ENCODE measurements around the gene MVK.

The MVK gene

GRCh38 chr12:109567967-109568366, 5.6 kb upstream of the MVK start:
- DNase-seq = no peak

GRCh38 chr12:109568486-109568885, 5.1 kb upstream of the MVK start:
- no peak for DNase-seq

DNA sequence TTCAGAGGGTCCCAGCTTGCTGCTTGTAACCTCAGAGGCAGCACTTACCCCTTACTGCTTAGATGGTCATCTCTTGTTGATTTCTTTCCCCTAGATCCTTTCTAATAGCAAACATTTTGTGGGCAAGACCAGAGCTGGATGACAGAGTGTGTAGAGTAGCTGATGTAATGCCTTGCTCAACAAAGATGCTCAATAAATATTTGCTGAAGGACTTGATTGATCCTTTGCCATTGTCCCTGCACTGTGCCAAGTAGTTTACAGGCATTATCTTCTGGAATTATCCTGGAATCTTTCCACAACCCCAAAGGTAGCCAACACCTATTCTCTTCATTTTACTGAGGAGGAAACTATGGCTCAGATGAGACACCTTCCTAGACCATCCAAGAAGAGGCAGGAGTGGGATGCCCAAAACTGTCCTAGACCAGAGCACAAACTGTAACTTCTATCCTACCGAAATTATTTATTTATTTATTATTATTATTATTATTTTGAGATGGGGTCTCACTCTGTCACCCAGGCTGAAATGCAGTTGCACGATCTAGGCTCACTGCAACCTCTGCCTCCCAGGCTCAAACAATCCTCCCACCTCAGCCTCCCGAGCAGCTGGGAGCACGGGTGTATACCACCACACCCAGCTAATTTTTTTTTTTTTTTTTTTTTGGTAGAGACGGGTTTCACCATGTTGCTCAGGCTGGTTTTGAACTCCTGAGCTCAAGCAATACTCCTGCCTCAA, 1.7 kb upstream of the MVK start:
- no peak for DNase-seq

DNA sequence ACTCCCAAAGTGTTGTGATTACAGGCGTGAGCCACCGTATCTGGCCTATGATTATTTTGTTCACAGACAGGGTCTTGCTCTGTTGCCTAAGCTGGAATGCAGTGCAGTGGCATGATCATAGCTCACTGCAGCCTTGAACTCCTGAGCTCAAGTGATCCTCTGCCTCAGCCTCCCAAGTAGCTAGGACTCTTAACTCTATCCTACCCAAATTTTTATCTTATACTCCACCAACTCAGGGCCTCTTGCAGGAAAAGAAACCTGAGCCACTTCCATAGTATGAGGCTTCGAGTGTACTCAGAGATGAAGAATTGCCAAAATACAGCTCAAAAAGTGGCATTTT, 1.1 kb upstream of the MVK start:
- DNase-seq = no peak

- DNase-seq = no peak
These were observed 285 bp downstream of the MVK start for GRCh38 chr12:109573914-109574244.

- no peak for DNase-seq
These were observed 2.1 kb downstream of the MVK start for GRCh38 chr12:109575683-109576082.

DNA sequence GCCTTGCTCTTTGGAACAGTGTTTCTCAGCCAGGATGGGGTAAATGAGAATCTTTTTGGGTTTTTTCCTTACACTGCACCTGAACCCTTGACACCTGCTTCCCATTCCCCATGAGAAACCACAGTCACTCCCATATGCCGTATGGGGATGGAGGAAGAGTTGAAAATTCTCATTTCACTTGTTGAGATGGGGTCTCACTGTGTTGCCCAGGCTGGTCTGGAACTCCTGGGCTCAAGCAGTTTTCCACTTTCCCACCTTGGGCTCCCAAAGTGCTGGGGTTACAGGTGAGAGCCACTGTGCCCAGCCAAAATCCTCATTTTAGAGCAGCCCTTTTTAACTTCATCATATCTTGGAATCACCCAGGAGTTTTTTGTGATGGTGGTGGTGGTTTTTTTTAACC, 3.7 kb downstream of the MVK start:
- DNase-seq = no peak

DNA sequence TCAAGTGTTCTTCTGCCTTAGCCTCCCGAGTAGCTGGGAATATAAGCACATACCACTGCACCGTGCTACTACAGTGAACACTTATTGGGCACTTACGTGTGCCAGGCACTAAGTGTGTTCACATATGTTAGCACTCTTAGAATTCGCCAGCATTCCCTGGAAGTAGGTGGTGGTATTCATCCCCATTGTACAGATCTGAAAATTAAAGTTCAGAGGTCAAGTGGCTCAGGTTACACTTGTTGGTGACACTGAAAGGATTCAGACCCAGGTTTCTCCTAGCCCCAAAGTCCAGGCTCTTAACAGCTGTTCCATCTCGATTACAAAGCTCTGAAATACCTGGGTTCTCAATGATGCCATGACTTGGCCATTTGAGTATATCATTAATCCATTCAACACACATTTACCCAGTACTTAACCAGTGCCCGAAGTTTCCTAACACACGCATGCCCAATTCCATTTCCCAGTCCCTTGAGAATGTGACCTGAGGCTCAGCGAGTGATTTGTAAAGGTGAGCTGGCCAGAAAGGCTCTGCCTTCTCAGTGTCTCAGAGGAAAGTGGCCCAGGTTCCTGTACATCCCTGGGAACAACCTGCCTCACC, 4.8 kb downstream of the MVK start:
- DNase-seq = no peak

- DNase-seq = no peak
These were observed 6.0 kb downstream of the MVK start for GRCh38 chr12:109579639-109580038.

- DNase-seq = no peak
These were observed 6.7 kb downstream of the MVK start for GRCh38 chr12:109580272-109580671.

- DNase-seq = no peak
These were observed 7.2 kb downstream of the MVK start for GRCh38 chr12:109580684-109581333.

DNA sequence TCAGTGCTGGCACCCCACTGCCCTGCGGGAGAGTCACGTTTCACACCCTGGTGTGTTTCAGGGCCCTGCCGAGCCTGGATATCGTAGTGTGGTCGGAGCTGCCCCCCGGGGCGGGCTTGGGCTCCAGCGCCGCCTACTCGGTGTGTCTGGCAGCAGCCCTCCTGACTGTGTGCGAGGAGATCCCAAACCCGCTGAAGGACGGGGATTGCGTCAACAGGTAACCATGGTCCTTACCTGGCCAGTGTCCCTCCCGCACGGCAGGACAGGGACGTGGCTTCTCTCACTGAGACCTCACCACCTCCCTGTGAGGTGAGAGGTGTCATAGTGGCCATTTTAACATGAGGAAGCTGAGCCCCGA, 7.7 kb downstream of the MVK start:
- no peak for DNase-seq

GRCh38 chr12:109581856-109582255, 8.3 kb downstream of the MVK start:
- no peak for DNase-seq

DNA sequence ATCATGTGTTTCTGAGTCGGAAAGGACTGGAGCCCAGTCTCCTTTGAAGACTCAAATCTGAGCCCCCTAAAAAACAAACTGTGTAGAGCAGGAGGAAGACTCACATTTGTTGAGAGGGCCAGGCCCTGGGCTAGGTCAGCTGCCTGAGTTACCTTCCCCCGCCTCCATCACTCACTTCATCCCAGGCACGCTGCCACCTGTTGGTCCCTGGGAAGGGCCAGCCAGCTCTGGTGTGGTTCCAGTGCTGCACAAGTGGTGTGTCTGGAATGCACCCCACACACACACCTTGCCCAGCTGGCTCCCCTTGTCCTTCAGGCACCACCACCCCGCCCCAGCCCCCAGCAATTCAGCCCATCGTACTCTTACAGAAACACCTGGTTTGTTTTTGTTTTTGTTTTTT, 9.0 kb downstream of the MVK start:
- DNase-seq = no peak

GRCh38 chr12:109583733-109584132, 10.1 kb downstream of the MVK start:
- no peak for DNase-seq

GRCh38 chr12:109586385-109587296, 13.0 kb downstream of the MVK start:
- DNase-seq = no peak

DNA sequence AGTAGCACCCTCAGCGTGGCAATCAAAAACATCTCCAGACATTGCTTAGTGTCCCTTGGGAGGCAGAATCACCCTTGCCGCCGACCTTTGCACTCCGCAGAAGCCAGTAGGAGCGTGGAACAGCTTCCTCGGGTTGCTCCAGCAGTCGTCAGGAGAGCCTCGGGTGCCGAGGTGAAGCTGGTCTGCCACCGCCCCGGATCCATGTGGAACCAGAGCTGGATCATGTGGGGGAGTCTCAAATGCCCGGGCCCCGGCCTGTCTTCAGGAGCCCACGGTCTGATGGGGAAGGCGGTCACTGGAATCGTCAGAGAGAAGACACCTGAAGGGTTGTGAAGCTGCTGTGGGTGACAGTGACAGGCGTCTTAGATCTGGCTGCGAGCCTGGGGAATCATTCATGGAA, 14.3 kb downstream of the MVK start:
- DNase-seq = no peak

GRCh38 chr12:109588461-109589239, 15.1 kb downstream of the MVK start:
- DNase-seq = no peak

GRCh38 chr12:109589240-109589590, 15.6 kb downstream of the MVK start:
- DNase-seq = no peak

DNA sequence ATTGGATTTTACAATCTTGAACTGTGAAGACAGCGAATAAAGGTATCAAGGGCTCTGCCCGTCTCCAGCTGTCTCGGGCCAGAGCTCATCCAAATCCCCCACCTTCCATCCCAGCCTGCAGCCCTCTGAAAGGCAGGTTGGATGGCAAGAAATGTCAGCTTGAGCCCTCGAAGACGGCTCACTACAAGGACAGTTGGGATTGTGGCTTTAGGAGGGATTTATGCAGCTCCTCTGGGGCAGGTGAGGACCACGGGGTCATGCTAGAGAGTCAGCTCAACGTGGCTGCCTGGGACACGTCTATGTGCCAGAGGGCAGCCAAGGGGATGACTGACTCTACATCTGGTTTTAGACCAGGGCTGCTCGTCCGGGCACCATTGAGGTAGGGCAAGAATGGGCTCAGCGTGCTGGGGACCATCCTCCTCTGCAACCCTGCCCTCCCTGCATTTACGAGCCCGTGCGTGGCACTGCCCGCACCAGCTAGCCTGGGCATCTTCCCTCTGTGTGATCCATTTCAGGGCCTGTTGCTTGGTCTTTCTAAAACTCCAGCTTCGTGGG, 16.2 kb downstream of the MVK start:
- DNase-seq = no peak

DNA sequence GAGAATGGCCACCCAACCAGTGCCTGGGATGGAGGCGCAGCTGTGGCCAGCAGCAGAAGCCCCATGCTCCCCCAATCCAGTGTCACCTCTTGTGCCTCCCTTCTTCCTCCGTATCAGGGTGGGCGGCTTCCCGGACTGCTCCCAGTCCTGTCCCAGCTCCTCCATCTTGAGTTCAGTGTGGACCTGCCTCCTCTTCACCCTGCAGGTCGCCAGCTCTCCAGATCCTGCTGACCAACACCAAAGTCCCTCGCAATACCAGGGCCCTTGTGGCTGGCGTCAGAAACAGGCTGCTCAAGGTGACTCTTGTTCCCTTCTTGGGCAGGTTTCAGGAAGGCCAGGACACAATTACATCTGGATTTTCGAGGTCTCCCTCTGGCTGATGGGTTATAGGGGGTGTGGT, 17.0 kb downstream of the MVK start:
- no peak for DNase-seq

DNA sequence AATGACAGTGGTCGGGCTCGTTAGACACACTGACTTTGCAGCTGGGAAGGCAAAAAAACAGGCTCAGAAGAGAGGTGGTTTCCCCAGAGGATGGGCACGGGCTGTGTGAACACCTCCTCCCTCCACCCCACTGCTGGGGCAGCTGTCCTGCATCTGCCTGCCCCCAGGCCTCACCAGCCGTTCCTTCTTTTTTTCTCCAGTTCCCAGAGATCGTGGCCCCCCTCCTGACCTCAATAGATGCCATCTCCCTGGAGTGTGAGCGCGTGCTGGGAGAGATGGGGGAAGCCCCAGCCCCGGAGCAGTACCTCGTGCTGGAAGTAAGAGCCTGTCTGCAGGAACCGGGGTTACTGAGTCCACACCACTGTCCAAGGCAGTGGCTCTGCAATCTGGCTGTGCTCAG, 17.4 kb downstream of the MVK start:
- DNase-seq = no peak
